HG03565 (cell line): ENCODE measurements around the gene PRKAG2.

Experiments
- ATAC-seq: cut with Tn5 transposase; IDR thresholded peaks from one replicate; pipeline ENCODE4 v1.9.1; 2021; ENCODE audit warnings: mild to moderate bottlenecking, moderate library complexity; ENCODE audit not compliant: unreplicated experiment

Gene PRKAG2

DNA sequence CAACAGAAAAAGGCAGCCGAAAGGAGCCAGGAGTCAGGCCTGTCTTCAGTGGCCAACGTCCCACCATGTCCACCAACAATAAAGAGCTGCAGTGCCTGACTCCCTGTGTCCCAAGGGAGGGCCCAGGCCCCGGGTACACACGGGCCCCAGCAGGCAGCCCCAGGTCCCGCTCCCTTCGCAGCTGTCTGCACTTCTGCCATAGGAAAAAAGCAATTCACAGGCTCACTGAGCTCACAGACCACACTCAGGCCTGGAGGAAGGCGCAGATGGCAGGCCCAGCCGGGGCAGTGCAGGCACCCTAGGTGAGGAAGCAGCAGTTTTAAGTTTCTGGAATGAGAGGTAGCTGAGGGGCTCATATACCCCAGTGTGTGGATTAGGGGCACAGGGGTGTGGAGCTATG is 100.5 kb downstream of the PRKAG2 start:
- ATAC-seq, result no peak

DNA sequence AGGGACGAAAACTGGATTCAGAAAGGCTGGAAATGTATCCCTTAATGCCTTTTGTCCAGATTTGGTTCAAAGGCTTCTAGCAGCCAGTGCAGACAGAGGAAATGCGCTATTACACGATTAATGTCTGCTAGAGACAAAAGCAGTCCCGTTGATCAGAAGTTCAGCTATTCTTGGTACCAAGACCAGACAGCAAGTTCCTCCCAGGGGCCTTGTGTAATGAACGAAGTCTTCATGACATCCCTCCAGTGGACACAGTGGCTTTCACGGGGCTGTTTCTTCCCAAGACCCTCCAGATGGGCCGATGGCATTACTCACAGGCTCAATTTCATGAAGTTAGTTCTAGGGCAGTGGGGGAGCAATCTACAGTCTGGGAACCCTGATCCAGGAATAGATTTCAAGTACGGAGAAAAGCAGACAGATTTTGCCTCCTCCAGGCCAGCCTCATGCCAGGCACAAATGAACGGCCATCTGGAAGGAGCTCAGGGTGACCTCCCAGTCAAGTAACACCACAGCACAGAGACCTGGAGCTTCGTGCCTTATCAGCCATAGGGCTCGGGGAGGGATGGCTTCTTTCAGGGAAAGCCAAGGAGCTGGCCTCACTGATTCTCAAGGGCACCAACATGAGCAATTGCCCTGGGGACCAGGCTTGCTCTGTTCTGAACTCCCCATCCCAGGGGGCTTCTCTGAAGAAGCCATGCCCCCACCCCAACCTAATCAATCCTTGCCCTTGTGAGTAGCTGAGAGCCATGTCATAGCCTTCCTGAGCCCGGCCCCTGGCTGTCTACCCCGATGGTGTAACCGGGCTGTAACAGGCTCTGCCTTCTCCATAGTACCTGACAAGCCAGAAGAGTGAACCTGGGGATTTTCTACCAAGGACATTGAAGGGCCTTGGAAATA is 101.1 kb downstream of the PRKAG2 start:
- no peak for ATAC-seq

DNA sequence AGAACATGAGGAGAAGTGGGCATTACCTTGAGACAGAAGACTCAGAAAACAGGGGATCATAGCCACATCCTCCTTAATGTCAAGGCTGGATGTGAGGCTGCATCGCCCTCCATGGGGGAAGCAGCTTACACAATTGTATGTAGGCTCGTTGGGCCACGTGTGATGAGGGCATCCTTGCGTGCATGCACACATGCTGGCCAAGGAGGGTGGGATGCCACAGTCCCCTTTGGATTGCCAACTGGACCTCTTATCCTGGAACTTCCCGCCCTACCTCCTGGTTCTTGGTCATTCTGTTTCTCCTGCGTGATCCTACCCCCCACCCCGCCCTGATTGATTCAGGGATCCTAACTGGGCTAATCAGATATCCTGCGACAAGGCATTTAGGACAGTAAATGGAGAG is 102.0 kb downstream of the PRKAG2 start:
- ATAC-seq, result no peak

DNA sequence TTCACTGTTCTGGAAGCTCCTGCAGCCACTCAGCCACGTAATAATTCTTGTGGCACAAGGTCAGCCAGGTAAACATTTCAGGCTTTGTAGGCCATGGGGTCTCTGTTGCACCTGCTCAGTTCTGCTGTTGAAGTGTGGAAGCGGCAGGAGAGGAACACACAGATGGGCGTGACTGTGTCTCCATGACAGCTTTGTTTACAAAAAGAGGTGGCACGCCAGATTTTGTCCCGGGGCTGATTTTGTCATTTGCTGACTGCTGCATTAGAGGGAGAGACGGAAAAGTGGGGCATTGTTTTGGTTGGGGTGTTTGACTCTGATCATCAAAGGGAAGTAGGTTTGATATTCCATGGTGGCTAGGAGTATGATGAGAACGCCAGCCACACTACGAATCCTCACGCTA is 103.1 kb downstream of the PRKAG2 start:
- ATAC-seq, result no peak

DNA sequence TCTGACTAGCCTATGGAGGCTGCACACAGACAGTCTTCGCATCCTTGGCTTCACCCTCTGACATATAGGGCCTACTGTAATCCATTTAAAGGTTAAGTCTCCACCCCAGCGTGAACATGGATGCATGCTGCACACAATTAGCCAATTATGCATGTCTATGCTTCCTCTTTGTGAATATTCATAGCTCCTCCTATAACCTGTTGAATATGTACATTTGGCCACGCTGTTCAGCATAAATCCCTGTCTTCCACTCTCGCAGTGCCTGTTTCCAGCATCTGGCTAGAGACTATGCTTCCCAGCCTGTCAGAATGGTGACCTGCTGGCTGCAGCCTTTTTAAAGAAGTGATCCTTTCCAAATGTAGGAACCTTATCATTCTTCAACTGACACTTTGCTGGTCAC is 106.7 kb downstream of the PRKAG2 start:
- no peak for ATAC-seq

DNA sequence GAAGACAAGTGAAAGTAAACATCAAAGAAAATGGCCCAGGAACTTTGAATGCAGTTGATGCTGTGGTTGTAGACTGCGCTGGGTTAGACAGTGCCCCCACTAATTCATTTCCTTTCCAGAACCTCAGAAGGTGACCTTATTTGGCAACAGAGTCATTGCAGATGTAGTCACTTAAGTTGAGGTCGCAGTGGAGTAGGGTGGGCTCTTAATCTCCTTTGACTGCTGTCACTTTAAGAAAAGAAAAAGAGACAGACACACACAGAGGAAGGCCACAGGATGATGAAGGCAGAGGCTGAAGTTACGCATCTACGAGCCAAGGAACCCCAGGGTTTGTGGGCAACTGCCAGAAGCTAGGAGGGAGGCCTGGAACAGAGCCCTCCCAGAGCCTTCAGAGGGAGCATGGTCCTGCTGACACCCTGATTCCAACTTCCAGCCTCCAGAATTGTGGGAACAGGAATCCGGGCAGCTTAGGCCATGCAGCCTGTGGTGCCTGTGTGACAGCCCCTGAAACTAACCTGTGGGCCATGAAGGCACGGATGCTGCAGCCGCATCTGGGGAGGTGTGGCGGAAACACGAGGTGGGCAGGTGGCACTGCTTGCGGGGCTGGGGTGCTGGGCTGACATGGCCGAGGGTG is 107.6 kb downstream of the PRKAG2 start:
- ATAC-seq, result peak; percentile 92

DNA sequence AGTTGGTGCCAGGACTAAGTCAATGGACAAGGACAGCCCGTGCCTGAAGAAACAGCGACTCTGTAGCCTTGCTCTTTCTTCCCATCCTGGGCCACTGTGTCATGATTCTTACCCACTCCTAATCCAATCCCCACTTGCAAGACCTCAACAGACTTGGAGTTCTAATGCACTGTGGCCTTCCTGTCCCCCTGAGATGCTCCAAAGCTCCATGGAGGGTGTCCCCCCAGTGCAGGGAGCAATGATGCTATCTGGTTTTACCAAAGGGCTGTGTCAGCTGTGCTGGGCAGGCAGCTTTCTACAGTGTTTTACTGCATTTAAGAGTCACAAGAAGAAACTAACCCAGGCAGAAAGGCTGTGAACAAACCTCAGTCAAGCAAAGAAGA is 108.1 kb downstream of the PRKAG2 start:
- no peak for ATAC-seq

DNA sequence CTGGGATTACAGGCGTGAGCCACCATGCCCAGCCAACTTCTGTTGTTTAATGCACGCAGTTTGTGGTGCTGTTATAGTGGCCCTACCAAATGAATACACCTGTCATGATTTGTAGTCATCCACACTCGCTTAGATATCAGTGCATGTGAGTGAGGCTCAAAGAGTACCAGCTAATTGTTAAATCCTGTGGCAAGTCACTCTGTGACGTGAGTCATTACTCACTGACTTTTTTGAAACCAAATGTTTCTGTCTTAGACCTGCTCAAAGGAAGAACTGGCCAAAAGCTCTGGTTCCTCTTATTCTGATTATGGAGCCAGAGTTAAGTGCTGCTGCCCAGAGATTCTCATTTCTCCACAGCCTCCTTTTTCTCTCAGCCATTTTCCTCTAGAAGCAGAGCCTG is 109.4 kb downstream of the PRKAG2 start:
- ATAC-seq, result no peak

DNA sequence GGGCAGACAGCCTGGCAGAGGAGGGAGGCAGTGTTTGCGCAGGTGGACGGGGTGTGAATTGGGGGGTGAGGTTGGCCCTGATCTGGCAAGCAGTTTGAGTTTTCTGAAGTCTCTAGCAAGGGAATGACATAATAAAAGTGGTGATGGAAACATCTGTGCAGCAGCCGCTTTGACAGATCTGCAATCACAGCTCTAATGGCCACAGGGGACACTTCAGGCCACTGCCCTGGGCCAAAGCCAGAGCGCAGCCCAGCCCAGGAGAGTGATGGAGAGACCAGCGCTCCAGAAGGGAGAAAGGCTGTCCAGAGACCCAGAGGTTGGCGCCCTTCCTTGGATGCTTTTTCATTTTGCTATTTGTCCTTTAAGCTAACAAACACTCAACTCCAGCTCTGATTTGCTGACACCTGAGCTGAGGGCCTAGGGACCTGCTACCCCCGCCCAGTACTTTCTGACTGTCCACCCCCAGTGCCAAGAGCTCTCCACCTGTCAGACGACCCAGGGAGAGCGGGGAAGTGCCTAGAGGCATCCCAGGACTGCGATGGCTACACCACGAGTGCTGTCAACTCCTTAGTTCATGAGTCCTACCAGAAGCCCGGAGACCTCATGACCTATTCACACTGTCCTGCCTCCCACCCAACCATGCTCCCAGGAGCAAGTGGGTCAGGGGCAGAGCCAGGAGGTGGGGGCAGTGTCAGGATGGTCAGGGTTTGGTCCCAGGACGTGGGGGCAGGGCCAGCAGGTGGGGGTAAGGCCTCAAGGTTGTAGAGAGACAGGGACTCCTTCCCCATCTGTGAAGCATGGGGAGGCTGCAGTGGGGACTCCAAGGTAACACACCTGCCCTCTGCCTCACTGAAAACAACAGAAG is 112.6 kb downstream of the PRKAG2 start:
- ATAC-seq, result no peak

DNA sequence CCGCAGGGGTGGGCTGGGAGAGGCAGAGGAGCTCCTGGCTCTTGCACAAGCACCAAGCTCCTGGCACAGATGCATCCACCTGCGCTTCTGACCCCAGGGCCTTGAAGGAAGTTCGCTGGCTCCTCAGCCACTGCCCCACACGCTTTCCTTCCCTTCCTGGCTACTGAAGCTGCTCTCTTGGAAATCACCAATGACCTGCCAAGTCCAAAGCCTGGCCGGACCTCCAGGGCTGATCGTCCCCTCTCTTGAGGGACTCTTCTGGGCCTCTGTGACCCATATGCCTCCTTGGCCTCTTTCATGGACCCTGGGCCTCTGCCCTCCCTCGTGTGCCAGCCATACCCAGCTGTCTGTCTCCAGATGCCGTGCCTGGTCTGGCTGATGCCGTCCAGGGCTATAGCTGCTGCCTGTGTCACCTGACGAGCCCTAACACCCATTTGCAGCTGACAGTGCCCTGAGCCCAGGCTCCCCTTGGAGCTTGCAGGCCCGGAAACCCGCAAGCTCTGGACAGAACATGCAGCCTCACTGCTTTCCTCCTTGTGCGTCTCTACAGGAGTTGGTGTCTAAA is 113.4 kb downstream of the PRKAG2 start:
- no peak for ATAC-seq

DNA sequence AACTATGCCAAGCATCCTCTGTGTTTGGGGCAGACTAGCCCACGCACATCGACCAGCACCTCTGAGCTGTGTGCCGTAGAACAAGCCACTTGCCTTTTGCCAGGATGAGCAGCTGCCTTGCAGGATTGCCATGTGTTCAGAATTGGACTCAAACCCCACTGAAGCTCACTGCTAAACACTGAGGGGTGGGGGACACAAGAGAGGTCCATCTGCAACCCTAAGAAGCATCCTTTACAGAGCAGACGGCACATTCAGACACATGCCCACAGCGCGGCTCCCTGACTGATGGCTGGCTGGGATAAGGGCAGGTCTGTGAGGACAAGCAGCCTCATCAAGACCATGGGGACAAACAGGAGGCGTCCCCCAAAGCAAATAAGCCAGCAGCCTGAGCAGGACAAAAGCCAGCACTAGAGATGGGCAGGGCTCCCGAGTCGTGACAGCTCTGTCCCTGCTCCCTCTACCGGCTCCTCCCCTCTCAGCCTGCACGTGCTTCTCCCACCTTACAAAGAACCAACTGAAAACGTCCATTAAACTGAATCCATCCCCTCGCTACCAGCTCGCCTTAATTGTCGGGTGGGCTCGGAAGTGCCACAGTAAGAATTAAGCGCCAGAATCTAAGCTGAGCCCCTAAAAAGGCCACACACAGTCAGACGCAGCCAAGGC is 114.2 kb downstream of the PRKAG2 start:
- ATAC-seq, result no peak

DNA sequence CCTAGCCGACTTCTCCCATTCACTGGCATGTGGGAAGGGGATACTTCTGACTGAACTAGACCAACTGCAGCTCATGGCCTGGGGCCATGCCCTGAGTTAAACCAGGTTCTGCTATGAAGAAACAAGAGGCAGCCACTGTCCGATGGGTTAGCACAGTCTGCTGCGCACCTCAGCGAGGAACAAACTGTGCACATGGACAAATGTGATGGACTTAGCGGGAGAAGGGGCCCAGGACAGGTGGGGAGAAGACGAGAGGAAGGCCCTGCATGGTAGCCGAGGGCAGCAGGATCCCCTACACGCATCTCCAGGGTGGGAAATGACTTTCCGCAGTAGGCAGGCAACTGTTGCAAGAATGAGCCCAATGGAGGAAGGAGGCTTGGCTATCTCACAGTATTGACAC is 115.0 kb downstream of the PRKAG2 start:
- ATAC-seq, result no peak

DNA sequence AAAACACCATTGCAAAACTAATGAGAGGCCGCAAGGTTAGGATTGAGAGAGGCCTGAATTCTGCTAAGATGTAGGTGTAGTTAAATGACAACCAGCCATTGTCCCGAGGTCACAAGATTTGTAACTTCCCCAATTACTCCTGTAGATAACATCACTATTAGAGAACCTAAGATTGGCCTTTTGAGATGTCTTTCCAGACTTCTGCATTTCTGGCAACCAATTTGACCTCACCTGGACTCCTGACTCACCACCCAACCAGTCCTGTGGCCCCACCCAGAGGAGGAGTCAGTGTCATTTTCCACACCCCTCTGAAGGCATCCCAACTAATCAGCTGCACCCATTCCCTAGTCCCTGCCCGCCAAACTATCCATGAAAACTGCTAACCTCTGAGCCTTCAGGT is 115.7 kb downstream of the PRKAG2 start:
- ATAC-seq, result no peak

DNA sequence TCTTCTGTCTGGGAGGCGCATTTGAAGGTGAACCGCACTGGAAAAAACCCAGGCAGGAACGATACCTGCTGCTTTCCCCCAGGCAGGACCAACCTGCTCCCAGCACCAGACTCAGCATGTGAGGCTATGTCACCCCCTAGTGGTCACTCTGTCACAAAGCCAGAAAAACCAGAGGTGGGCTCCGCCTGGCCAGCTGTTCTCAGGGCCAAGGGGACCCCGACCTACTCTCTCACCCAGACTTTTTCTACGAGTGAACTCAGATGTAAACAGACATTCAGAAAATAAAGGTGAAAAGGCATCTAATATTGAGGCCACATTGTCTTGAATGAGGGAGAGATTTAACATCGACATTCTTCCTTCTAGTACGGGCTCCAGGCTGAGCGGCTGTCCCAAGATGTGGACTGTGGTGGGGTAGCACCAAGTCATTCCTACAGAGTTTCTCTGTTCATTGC is 117.3 kb downstream of the PRKAG2 start:
- no peak for ATAC-seq

DNA sequence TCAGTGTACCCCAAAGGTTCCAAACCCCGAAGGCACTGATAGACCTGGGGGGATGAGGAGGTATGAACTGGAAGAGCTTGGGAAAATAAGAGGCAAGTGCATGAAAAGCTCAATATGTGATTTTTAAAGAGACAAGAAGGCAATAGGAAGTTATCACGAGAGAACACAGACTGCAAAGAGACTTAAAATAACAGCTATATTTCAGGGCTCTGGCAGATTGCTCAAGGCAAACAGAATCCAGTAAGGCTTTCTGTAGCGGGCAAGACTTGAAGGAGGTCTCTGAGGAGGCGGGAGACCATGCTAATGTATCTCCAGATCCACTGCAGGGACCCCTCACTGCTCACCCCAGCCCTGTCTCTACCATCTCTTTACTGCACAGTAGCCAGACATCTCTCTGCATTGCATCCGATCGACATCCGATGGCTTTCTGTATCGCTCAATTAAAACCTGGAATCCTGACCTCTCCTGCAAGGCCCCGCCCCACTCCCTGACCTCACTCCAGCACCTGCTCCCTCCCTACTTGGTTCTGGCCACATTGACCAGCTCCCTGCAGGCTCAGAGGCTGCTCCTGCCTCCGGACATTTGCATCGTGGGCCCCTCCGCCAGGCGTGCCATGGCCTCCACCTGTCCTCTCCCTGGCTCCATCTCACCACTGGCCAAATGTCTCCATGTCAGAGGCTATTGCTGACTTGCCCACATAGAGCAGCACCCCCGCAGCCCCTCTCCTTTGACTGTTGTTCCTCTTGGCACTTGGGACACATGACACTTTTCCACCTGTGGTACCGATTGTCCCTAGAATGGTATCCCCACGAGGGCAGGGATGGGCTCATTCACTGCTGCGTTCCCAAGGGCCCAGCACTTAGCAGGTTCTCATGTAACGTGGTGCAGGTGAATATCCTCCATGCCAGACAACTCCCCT is 118.0 kb downstream of the PRKAG2 start:
- ATAC-seq, result no peak

DNA sequence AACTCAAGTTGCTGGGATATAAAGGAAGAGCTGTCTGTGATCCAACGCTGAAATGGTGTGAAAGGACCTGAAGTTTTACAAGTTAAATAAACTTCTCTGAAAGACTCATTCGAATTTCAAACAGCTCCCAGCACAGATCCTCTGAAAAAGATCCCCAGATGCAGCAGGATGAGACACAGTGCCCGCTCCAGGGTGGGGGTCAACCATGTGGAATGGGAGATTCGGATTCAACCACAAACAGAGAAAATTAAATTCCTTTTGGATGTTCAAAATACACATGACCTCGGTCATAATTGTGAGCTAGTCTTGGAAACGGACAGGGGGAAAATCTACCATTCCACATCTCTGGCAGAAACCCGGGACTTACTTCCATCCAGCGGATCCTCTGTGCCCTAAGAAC is 119.6 kb downstream of the PRKAG2 start:
- no peak for ATAC-seq

DNA sequence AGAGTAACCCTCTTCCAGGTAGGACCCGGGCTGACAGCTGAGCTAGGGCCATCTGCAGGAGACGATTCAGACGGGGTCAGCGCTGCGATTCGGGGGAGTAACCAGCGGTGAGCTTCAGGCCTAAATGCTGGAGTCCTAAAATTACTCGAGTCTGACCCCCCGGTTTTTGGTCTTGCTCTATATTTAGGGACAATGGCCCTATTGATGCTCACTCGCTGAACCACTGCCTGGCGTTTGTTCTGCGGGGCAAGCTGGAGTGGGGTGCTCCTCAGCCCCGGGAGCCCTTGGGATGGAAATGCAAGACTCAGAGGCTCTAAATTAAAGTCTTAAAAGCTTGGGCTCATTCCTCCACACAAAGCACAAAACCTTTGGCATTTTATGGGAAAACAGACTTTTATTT is 120.0 kb downstream of the PRKAG2 start:
- ATAC-seq, result no peak

DNA sequence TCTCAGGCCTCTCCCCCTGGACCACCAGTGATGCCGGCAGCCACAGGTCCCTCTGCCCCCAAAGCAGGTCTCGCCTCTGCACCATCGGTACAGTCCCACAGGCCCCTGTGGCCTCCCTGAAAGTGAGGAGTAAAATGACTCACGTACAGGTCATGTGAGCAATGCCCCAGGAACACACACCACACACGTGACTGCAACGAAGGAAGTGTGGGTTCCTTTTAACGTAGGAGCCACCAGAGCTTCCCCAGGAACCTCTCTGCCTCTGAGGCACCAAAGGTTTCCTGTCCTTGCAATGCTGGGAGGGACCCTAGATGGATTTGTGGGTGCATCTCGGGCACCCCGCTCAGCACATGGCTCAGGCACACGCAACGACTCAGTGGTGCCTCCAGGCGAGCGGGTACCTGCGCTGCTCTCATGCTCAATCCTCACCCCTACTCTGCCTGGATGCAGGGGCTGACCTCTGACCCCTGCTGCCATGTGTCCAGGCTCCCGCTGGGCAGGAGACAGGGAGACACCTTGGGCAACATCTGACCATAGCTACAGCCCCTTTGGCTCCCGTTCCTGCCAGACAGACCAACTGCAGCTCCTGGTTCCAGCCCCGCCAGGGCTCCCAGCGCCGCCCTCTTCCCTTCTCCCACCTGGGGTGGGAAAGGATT is 120.7 kb downstream of the PRKAG2 start:
- ATAC-seq, result no peak
